A375 (cell line): ENCODE results near the gene NGFR. TPM values are rescaled to one million over a fixed set of nuclear protein-coding genes. Genes with fewer than 3 reads are reported as not detected.

Experiments
- small RNA-seq: library from RNA; depleted of rRNA; stranded (forward); fragments of <200 nt; gene quantifications from one replicate; pipeline ENCODE3, GENCODE V24; 2014
- total RNA-seq: library from RNA; depleted of rRNA; stranded (reverse); fragments of >200 nt; shearing (Covaris generic); gene quantifications from 2 replicates; pipeline ENCODE4 v1.2.3, GENCODE V29; 2014; rRNA removed

The NGFR gene, protein sequence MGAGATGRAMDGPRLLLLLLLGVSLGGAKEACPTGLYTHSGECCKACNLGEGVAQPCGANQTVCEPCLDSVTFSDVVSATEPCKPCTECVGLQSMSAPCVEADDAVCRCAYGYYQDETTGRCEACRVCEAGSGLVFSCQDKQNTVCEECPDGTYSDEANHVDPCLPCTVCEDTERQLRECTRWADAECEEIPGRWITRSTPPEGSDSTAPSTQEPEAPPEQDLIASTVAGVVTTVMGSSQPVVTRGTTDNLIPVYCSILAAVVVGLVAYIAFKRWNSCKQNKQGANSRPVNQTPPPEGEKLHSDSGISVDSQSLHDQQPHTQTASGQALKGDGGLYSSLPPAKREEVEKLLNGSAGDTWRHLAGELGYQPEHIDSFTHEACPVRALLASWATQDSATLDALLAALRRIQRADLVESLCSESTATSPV
- total RNA-seq = 13.1 and 16.0 TPM in 2 replicates

GRCh38 chr17:49494986-49495841 is at the start of gene NGFR:
NGFR (plus strand) TSS chr17:49495293; CDS start chr17:49495418, 125 bp downstream.

Small RNA genes within 50 kb of the gene (small RNA-seq; reads per million reads assigned to genes)
- not detected for gene MIR6165

Other genes with a start within 250 kb of the NGFR start
- 8.8 and 10.1 TPM in 2 replicates for gene ZNF652, start 133.0 kb upstream of the NGFR start, total RNA-seq
- gene PHB1, start 80.4 kb upstream of the NGFR start, total RNA-seq = 202 and 221 TPM in 2 replicates
- gene NXPH3, start 80.6 kb downstream of the NGFR start, total RNA-seq = not detected in 2 replicates
- gene SPOP, start 182.8 kb downstream of the NGFR start, total RNA-seq = 31.8 and 41.0 TPM in 2 replicates
- gene SLC35B1, start 212.7 kb downstream of the NGFR start, total RNA-seq = 54.8 and 58.8 TPM in 2 replicates